HepG2 (cell line): ENCODE measurements around the gene ALG11. TPM values are rescaled to one million over a fixed set of nuclear protein-coding genes. Genes with fewer than 3 reads are reported as not detected.

Experiments used
- ATF7 ChIP-seq, 2 experiments: fragments of 450-650 bp in 1 of 2; sonication (generic) in 1 of 2; formaldehyde crosslinking in 1 of 2; IDR thresholded peaks; 2 replicates each; pipeline versions ENCODE4 v1.4.0 to v1.6.1; 2016 to 2020; ENCODE audit warnings: antibody characterized with exemption in 1 of 2, mild to moderate bottlenecking in 1 of 2, missing genetic modification reagents in 1 of 2
- GABPB1 ChIP-seq: IDR thresholded peaks from 2 replicates; pipeline ENCODE4 v1.6.1; 2016; ENCODE audit warnings: mild to moderate bottlenecking, missing genetic modification reagents, moderate library complexity, missing compliant biosample characterization
- MAF1 ChIP-seq: sonication (generic); formaldehyde crosslinking; IDR thresholded peaks from 2 replicates; pipeline ENCODE4 v1.5.0; 2020; ENCODE audit warnings: missing genetic modification reagents, borderline replicate concordance
- NCOA1 ChIP-seq: sonication (generic); formaldehyde crosslinking; IDR thresholded peaks from 2 replicates; pipeline ENCODE4 v1.9.0; 2021; ENCODE audit warnings: missing genetic modification reagents
- NRL ChIP-seq: sonication (generic); formaldehyde crosslinking; IDR thresholded peaks from 2 replicates; pipeline ENCODE4 v1.5.0; 2020; ENCODE audit warnings: missing genetic modification reagents, mild to moderate bottlenecking, moderate library complexity, borderline replicate concordance
- POLR2AphosphoS2 ChIP-seq: IDR thresholded peaks from 2 replicates; pipeline ENCODE4 v1.6.1; 2011; ENCODE audit warnings: low read depth, low read length, improper control_type of control experiment
- TRIM24 ChIP-seq: sonication (generic); formaldehyde crosslinking; IDR thresholded peaks from 2 replicates; pipeline ENCODE4 v1.8.0; 2022; ENCODE audit warnings: mild to moderate bottlenecking, missing genetic modification reagents
- ZKSCAN1 ChIP-seq: fragments of 150-350 bp; IDR thresholded peaks from 2 replicates; pipeline ENCODE4 v1.6.1; 2014; ENCODE audit warnings: low read length
- ZMYM3 ChIP-seq: sonication (generic); formaldehyde crosslinking; IDR thresholded peaks from 2 replicates; pipeline ENCODE4 v1.5.1; 2020; ENCODE audit warnings: mild to moderate bottlenecking, missing genetic modification reagents
- ZMYM4 ChIP-seq: sonication (generic); formaldehyde crosslinking; IDR thresholded peaks from 2 replicates; pipeline ENCODE4 v1.8.1; 2023; ENCODE audit warnings: mild to moderate bottlenecking, missing genetic modification reagents
- ZNF44 ChIP-seq: sonication (generic); formaldehyde crosslinking; IDR thresholded peaks from 2 replicates; pipeline ENCODE4 v1.5.1; 2020; ENCODE audit warnings: mild to moderate bottlenecking, missing genetic modification reagents
- ZNF674 ChIP-seq: sonication (generic); formaldehyde crosslinking; IDR thresholded peaks from 2 replicates; pipeline ENCODE4 v1.5.0; 2020; ENCODE audit warnings: low read depth, mild to moderate bottlenecking, missing genetic modification reagents
- polyA plus RNA-seq, 8 experiments: library from polyadenylated mRNA; depleted of rRNA in 3 of 8; stranded (reverse) in 7 of 8; unstranded in 1 of 8; fragments of >200 nt; fragmentation: Illumina TruSeq in 4 of 8; extraction: Trizol in 4 of 8; gene quantifications; 2 replicates each; pipeline versions ENCODE4 v1.2.1 to v1.2.3, GENCODE V29; 2011 to 2016; ENCODE audit warnings: low read depth in 4 of 8, missing spikeins in 1 of 8, mixed read lengths in 1 of 8; ENCODE audit not compliant: insufficient read depth in 1 of 8
- total RNA-seq, 5 experiments: library from RNA; depleted of rRNA; stranded (reverse); fragments of >200 nt; fragmentation: Illumina TruSeq; extraction: Trizol; gene quantifications; 2 replicates each; pipeline ENCODE4 v1.2.3, GENCODE V29; 2016; ENCODE audit warnings: low read depth in 1 of 5
- TF ChIP-seq, protein P1 (sequence below), 2 experiments: fragments of 450-650 bp in 1 of 2; sonication (generic) in 1 of 2; formaldehyde crosslinking; IDR thresholded peaks; 2 replicates each; pipeline versions ENCODE4 v1.5.0 to v1.8.0; 2020 to 2022; ENCODE audit warnings: mild to moderate bottlenecking in 1 of 2, missing genetic modification reagents in 1 of 2
- TF ChIP-seq, protein P2 (sequence below): sonication (generic); formaldehyde crosslinking; IDR thresholded peaks from 2 replicates; pipeline ENCODE4 v1.4.0; 2020; ENCODE audit warnings: missing genetic modification reagents
- TF ChIP-seq, protein P3 (sequence below): sonication (generic); formaldehyde crosslinking; IDR thresholded peaks from 2 replicates; pipeline ENCODE4 v1.8.1; 2023; ENCODE audit warnings: mild to moderate bottlenecking, missing genetic modification reagents, borderline replicate concordance
- TF ChIP-seq, protein P4 (sequence below), 2 experiments: sonication (generic) in 1 of 2; formaldehyde crosslinking in 1 of 2; IDR thresholded peaks; 2 replicates each; pipeline versions ENCODE4 v1.4.0 to v1.6.1; 2018 to 2020; ENCODE audit warnings: missing genetic modification reagents in 2 of 2, borderline replicate concordance in 1 of 2, low read depth in 1 of 2, mild to moderate bottlenecking in 1 of 2, missing biosample characterization in 1 of 2
- TF ChIP-seq, protein P5 (sequence below): sonication (generic); formaldehyde crosslinking; IDR thresholded peaks from 2 replicates; pipeline ENCODE4 v1.4.0; 2020; ENCODE audit warnings: missing genetic modification reagents, borderline replicate concordance
- TF ChIP-seq, protein P6 (sequence below): sonication (generic); formaldehyde crosslinking; IDR thresholded peaks from 2 replicates; pipeline ENCODE4 v1.5.0; 2020; ENCODE audit warnings: mild to moderate bottlenecking, missing genetic modification reagents

The ALG11 gene
- total and polyA plus RNA-seq, 2 of the 13 experiments (the other 11 are each of a cell fraction or from before 2014, with no cell fraction given), result 14.7 to 27.9 TPM

DNA sequence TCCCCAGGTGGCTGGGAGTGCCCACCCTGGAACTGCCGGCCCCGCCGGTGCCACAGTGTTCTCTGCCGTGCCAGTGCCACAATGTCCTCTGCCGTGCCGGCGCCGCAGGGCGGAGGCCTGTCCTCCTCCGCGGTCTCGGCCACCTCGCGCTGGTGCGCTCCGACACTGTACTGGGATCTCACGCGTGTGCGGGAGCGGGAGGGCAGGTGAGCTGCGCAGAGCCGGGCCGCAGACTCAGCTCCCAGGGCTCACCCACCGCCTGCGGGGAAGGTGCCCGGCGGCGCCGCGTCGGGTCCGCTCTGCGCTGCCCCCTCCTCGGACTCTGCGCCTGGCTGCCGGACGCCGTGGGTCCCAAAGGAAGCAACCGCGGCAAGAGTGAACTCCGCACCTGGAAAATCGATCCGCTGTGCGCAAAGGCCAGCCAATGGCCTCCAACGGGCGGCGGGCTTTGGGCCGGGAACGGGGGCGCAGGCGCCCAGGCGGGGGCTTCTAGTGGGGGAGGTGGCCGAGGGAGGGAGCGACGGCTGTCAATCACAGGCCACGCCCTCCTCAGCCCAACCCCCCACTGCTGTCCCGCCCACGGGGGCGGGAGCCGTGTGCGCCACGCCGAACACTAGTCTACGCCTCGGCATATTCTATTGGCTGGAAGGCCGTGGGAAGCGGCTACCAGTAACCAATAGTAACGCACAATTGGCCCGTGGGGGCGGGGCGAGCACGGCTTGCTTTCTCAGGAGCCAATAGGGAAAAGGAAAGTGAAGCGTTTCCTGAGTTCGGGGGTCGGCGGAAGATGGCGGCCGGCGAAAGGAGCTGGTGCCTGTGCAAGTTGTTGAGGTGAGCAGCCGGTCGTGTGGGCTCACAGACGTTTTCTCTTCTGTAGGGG lies at the start of gene ALG11 (continued):
- TF ChIP-seq, protein P1, sequence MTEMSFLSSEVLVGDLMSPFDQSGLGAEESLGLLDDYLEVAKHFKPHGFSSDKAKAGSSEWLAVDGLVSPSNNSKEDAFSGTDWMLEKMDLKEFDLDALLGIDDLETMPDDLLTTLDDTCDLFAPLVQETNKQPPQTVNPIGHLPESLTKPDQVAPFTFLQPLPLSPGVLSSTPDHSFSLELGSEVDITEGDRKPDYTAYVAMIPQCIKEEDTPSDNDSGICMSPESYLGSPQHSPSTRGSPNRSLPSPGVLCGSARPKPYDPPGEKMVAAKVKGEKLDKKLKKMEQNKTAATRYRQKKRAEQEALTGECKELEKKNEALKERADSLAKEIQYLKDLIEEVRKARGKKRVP (CRISPR knock-in tag; IDR thresholded peaks at IDR 0.05), result peak in 1 of 2 experiments; percentile 79; a peak in 2 of 4 replicates
- TF ChIP-seq ZMYM4 (CRISPR knock-in tag) (peak; percentile 98), MAF1 (CRISPR knock-in tag) (no peak), POLR2AphosphoS2 (no peak), TRIM24 (CRISPR knock-in tag) (no peak), NRL (peak; percentile 83), NCOA1 (CRISPR knock-in tag) (peak; percentile 94; the same call in 1 of the 2 replicates), GABPB1 (CRISPR knock-in tag) (peak; percentile 91), ZNF44 (peak; percentile 72; the same call in 1 of the 2 replicates), ZKSCAN1 (no peak; the same call in 1 of the 2 replicates), ATF7 (IDR thresholded peaks at IDR 0.05) (no peak), ATF7 (CRISPR knock-in tag; IDR thresholded peaks at IDR 0.05) (peak; percentile 56; the same call in 1 of the 2 replicates), ZMYM3 (CRISPR knock-in tag) (peak; percentile 20; the same call in 1 of the 2 replicates), ZNF674 (CRISPR knock-in tag) (0 out of 2 replicates have a peak, but pooled peaks have one; percentile 69)
- TF ChIP-seq, protein P2, sequence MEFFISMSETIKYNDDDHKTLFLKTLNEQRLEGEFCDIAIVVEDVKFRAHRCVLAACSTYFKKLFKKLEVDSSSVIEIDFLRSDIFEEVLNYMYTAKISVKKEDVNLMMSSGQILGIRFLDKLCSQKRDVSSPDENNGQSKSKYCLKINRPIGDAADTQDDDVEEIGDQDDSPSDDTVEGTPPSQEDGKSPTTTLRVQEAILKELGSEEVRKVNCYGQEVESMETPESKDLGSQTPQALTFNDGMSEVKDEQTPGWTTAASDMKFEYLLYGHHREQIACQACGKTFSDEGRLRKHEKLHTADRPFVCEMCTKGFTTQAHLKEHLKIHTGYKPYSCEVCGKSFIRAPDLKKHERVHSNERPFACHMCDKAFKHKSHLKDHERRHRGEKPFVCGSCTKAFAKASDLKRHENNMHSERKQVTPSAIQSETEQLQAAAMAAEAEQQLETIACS (CRISPR knock-in tag), result no peak
- TF ChIP-seq, protein P3, sequence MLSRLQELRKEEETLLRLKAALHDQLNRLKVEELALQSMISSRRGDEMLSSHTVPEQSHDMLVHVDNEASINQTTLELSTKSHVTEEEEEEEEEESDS, result no peak
- TF ChIP-seq, protein P4, sequence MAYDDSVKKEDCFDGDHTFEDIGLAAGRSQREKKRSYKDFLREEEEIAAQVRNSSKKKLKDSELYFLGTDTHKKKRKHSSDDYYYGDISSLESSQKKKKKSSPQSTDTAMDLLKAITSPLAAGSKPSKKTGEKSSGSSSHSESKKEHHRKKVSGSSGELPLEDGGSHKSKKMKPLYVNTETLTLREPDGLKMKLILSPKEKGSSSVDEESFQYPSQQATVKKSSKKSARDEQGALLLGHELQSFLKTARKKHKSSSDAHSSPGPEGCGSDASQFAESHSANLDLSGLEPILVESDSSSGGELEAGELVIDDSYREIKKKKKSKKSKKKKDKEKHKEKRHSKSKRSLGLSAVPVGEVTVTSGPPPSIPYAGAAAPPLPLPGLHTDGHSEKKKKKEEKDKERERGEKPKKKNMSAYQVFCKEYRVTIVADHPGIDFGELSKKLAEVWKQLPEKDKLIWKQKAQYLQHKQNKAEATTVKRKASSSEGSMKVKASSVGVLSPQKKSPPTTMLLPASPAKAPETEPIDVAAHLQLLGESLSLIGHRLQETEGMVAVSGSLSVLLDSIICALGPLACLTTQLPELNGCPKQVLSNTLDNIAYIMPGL (CRISPR knock-in tag; IDR thresholded peaks at IDR 0.05; ENCODE audit: borderline replicate concordance in 1 of 2, low read depth in 1 of 2), result peak; percentile 83 to 90
- TF ChIP-seq, protein P5, sequence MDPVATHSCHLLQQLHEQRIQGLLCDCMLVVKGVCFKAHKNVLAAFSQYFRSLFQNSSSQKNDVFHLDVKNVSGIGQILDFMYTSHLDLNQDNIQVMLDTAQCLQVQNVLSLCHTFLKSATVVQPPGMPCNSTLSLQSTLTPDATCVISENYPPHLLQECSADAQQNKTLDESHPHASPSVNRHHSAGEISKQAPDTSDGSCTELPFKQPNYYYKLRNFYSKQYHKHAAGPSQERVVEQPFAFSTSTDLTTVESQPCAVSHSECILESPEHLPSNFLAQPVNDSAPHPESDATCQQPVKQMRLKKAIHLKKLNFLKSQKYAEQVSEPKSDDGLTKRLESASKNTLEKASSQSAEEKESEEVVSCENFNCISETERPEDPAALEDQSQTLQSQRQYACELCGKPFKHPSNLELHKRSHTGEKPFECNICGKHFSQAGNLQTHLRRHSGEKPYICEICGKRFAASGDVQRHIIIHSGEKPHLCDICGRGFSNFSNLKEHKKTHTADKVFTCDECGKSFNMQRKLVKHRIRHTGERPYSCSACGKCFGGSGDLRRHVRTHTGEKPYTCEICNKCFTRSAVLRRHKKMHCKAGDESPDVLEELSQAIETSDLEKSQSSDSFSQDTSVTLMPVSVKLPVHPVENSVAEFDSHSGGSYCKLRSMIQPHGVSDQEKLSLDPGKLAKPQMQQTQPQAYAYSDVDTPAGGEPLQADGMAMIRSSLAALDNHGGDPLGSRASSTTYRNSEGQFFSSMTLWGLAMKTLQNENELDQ (CRISPR knock-in tag), result no peak
- TF ChIP-seq, protein P6, sequence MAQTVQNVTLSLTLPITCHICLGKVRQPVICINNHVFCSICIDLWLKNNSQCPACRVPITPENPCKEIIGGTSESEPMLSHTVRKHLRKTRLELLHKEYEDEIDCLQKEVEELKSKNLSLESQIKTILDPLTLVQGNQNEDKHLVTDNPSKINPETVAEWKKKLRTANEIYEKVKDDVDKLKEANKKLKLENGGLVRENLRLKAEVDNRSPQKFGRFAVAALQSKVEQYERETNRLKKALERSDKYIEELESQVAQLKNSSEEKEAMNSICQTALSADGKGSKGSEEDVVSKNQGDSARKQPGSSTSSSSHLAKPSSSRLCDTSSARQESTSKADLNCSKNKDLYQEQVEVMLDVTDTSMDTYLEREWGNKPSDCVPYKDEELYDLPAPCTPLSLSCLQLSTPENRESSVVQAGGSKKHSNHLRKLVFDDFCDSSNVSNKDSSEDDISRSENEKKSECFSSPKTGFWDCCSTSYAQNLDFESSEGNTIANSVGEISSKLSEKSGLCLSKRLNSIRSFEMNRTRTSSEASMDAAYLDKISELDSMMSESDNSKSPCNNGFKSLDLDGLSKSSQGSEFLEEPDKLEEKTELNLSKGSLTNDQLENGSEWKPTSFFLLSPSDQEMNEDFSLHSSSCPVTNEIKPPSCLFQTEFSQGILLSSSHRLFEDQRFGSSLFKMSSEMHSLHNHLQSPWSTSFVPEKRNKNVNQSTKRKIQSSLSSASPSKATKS (CRISPR knock-in tag), result no peak
